HG02763 (cell line): ENCODE measurements around the gene CNN2.

ENCODE experiments used
- ATAC-seq: cut with Tn5 transposase; IDR thresholded peaks from one replicate; pipeline ENCODE4 v1.9.1; 2021; ENCODE audit warnings: mild to moderate bottlenecking, moderate library complexity; ENCODE audit not compliant: unreplicated experiment

Gene CNN2

GRCh38 chr19:1080360-1081161 is 54.2 kb downstream of the CNN2 start:
- no peak for ATAC-seq

GRCh38 chr19:1081301-1082164 is 55.1 kb downstream of the CNN2 start:
- ATAC-seq: no peak

- no peak for ATAC-seq
Observed at GRCh38 chr19:1082165-1082927, 55.9 kb downstream of the CNN2 start.

GRCh38 chr19:1082928-1083816 is 56.8 kb downstream of the CNN2 start:
- ATAC-seq: no peak

- ATAC-seq: no peak
Observed at GRCh38 chr19:1084024-1084868, 57.8 kb downstream of the CNN2 start.

- ATAC-seq: no peak
Observed at GRCh38 chr19:1085053-1085658, 58.7 kb downstream of the CNN2 start.

GRCh38 chr19:1085676-1086442 is 59.5 kb downstream of the CNN2 start:
- ATAC-seq: no peak

GRCh38 chr19:1086613-1087012 is 60.2 kb downstream of the CNN2 start:
- no peak for ATAC-seq

GRCh38 chr19:1087813-1088415 is 61.5 kb downstream of the CNN2 start:
- ATAC-seq: no peak

- no peak for ATAC-seq
Observed at GRCh38 chr19:1088416-1089010, 62.1 kb downstream of the CNN2 start.
